IPS-18a (cell line): ENCODE measurements around the gene LRP1.

ENCODE experiments used
- H3K27ac ChIP-seq: one replicate; pipeline ENCODE4 v1.5.1; 2013; ENCODE audit warnings: low read length
- H3K27me3 ChIP-seq: one replicate; pipeline ENCODE4 v1.6.1; 2013; ENCODE audit warnings: mild to moderate bottlenecking, low read length; ENCODE audit not compliant: control insufficient read depth, insufficient read depth
- H3K36me3 ChIP-seq: one replicate; pipeline ENCODE4 v1.6.1; 2013; ENCODE audit warnings: low read depth, low read length; ENCODE audit not compliant: control insufficient read depth
- H3K4me1 ChIP-seq: one replicate; pipeline ENCODE4 v1.6.1; 2013; ENCODE audit warnings: low read depth, low read length; ENCODE audit not compliant: control insufficient read depth
- H3K4me3 ChIP-seq: one replicate; pipeline ENCODE4 v1.5.1; 2013; ENCODE audit warnings: low read length
- H3K9ac ChIP-seq: one replicate; pipeline ENCODE4 v1.6.1; 2013; ENCODE audit warnings: mild to moderate bottlenecking, low read length, moderate library complexity
- H3K9me3 ChIP-seq: one replicate; pipeline ENCODE4 v1.6.1; 2013; ENCODE audit warnings: low read depth, low read length; ENCODE audit not compliant: control insufficient read depth

Gene LRP1

DNA sequence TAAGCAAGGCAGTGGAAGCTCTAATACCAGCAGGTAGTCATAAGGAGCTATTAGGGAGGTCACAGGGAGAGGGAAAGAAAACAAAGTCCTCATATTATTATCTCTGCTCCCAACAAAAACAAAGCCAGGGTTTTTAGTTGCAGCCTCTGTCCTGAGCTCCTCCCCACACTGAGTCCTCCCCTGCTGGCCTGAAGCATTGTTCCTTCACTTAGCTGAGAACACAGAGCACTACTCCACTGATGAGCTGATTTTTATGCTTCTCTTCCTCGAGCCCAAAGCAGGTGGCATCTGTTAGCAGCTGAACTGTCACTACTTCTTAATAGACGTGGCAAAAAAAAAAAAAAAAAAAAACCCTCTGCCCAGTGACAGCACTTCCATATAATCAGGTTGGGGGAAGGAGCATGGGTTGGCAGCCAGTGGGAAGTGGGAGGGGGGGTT lies 133.2 kb downstream of the LRP1 start:
- no peak overlapping the region for H3K27ac ChIP-seq
- H3K4me1 ChIP-seq = peaks cover 10% of the 10 kb centered on the region
- H3K9me3 ChIP-seq = no peaks in the 10 kb centered on the region
- no peak overlapping the region for H3K4me3 ChIP-seq
- H3K27me3 ChIP-seq = no peaks in the 10 kb centered on the region
- H3K36me3 ChIP-seq = peaks cover 20% of the 10 kb centered on the region
- H3K9ac ChIP-seq = no peak overlapping the region

- Histone ChIP-seq H3K27ac (no peak overlapping the region), H3K27me3 (no peaks in the 10 kb centered on the region), H3K36me3 (peaks cover 17% of the 10 kb centered on the region), H3K4me1 (peaks cover 10% of the 10 kb centered on the region), H3K4me3 (no peak overlapping the region), H3K9ac (no peak overlapping the region), H3K9me3 (no peaks in the 10 kb centered on the region)
Observed at GRCh38 chr12:57262126-57262822, 134.0 kb downstream of the LRP1 start.
